ENCODE data around the gene CYB5R3. TPM values are rescaled to one million over a fixed set of nuclear protein-coding genes. Genes with fewer than 3 reads are reported as not detected.
A peak's percentile ranks its signal among the peaks of the same experiment; 100 is the strongest.
"Not testable (repeated sequence)": the region's sequence is repeated elsewhere in the genome, so short reads cannot be mapped to it uniquely, and the experiment has no call there.

The CYB5R3 gene
- total RNA-seq, 8 experiments from 2014 or later = 19.7 to 89.0 (median 54.0) TPM

DNA sequence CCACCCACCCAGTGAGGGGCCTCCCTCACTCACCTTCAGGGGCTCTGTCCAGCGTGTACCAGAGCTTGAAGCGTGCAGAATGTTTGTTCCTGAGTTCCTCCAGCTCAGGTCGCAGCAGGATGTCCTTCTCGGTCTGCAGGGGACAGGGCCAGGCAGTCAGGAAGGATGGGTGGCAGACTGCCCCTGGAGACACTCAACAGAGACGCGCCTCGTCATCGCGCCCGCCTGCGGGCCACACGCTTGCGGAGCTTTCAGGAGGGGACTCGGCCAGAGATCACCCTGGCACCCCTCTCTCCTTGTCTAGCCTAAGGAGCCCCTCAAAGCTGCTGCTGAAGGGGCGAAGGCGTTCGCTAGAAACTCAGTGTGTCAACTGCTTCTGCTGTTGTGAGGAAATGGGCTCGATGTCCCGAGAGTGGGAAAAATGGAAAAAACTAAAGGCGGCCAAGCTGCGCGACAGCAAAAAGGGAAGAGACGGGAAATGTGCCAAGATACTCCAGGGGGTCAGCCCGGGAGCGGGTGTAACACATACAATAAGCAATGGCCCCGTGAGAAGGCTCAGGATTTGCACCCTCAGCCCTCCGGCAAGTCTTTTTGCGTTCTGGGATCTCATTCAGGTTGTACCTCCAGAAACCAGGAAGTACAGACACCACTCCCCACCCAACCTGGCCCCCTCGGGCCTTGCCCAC is 25.3 kb downstream of the CYB5R3 start:
- in situ Hi-C loops (cut with MboI; ENCODE audit: low pct_unique_long_range_greater_than_20kb in 2 of 9, low sequenced_read_pairs in 9 of 9, unreplicated experiment in 9 of 9) = no loop called here
- Histone ChIP-seq H3K4me3 (no peak overlapping the region), H3K27ac (no peak overlapping the region), H3K4me1 (replicated peaks in 1 of 2) (no peaks in the 10 kb centered on the region)
- 81 to 98% (median 91%) methylated on average over 2 to 21 of the region's 29 CpGs; no CpG with 5 or more reads in 4 of the 10 experiments for WGBS, 10 experiments
- no peak for ATAC-seq (replicated peaks in 6 of 8)

DNA sequence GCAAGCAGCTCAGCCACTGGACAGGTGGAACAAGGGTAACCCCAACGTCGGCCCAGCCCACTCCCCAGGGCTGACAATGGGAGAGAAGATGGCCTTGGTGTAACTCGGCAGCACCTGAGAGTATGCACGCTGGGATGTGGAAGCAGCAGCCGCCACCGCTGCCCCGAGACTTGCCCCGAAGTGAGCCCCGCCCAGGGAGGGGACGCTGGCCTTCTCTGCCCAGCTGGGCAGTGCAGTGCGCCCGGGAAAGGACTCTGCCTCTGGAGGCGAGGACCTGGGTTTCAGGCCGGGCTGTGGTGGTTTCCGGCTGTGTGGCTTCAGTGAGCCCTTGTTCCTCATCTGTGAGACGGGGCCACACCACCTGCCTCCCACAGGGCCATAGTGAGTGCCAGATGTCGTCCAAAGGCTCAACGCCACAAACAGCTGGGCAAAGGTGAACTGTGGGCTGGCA is 25.9 kb downstream of the CYB5R3 start:
- WGBS, 10 experiments = 60 to 100% (median 87%) methylated on average over 1 to 3 of the region's 18 CpGs; no CpG with 5 or more reads in 5 of the 10 experiments
- no peak for ATAC-seq (replicated peaks in 6 of 8)
- in situ Hi-C loops (cut with MboI; ENCODE audit: low pct_unique_long_range_greater_than_20kb in 2 of 9, low sequenced_read_pairs in 9 of 9, unreplicated experiment in 9 of 9) = no loop called here
- H3K27ac ChIP-seq = no peak overlapping the region
- H3K4me3 ChIP-seq = no peak overlapping the region
- H3K4me1 ChIP-seq (replicated peaks in 1 of 2) = no peaks in the 10 kb centered on the region

DNA sequence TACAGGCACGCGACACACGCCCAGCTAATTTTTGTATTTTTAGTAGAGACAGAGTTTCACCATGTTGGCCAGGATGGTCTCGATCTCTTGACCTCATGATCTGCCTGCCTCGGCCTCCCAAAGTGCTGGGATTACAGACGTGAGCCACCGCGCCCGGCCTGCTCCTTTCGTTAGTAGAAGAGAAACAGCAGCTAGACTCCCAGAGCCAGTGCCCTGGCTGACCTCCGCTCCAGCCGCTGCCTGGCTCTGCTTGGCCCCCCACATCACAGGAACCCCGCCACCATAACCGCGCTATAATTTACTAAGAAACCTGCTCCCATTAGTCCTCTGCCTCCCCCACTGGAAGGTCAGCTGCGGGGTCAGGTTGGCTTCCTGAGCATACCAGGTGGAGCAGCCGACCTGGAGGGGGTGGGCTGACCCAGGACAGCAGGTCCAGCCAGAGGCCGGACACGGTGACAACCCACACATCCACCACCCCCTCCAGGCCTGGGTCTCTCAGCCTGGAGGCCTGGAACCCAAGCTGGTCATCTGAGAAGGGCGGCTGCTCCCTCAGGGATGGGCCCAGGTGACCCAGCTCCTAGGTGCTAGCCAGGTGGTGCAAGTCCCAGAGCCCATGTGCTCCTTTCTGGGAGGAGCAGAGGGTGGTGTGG is 27.0 kb downstream of the CYB5R3 start:
- Histone ChIP-seq H3K27ac (no peak overlapping the region), H3K4me3 (no peak overlapping the region), H3K4me1 (replicated peaks in 1 of 2) (no peaks in the 10 kb centered on the region)
- 93 to 100% (median 100%) methylated on average over 1 to 6 of the region's 20 CpGs; no CpG with 5 or more reads in 5 of the 10 experiments for WGBS, 10 experiments
- in situ Hi-C loops (cut with MboI; ENCODE audit: low pct_unique_long_range_greater_than_20kb in 2 of 9, low sequenced_read_pairs in 9 of 9, unreplicated experiment in 9 of 9) = no loop called here
- no peak for ATAC-seq (replicated peaks in 6 of 8)

DNA sequence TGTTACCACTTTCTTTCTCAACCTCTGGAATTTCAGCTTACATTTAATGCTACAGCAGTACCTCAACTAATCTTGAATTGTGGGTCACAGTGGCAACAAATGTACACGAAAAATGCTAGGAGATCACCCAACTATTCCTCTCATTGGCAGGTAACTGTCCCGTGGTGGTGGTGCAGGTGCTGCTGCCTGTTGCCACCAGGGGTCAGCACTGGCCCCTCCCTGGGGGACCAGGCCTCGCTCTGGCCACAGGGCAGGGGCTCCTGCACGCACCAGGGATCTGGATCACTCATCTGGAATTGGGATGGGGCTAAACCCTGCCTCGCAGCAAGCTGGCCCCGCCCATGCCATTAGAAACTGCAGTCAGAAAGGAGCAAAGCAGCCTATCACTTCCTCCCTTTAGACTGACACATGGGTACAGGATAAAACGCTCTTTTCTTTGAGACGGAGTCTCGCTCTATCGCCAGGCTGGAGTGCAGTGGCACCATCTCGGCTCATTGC is 27.6 kb downstream of the CYB5R3 start:
- WGBS, 10 experiments = 0 to 40% (median 11%) methylated on average over 1 to 3 of the region's 11 CpGs; no CpG with 5 or more reads in 5 of the 10 experiments
- in situ Hi-C loops (cut with MboI; ENCODE audit: low pct_unique_long_range_greater_than_20kb in 2 of 9, low sequenced_read_pairs in 9 of 9, unreplicated experiment in 9 of 9) = no loop called here
- H3K4me3 ChIP-seq = no peak overlapping the region
- no peak overlapping the region for H3K27ac ChIP-seq
- ATAC-seq (replicated peaks in 6 of 8) = peak; percentile 81 to 97 (median 84)
- H3K4me1 ChIP-seq (replicated peaks in 1 of 2) = no peaks in the 10 kb centered on the region

DNA sequence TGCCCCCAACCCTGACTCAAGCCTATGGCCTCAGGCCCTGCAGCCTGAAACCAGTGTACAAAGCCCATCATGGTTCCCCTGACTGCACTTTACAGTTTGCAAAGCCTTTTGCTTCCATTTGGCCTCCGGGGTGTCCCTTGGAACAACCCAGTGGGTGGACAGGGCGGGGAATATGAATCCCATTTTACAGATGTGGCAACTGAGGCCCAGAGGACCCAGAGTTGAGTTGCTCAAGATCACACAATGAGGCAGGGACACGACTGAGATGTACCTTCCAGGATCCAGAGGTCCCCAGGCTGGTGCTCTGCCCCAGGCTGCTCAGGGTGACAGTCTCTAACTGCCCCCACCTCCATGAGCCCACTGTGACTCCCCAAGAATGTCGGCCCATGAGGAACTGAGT is 29.1 kb downstream of the CYB5R3 start:
- H3K4me3 ChIP-seq = no peak overlapping the region
- no peak overlapping the region for H3K27ac ChIP-seq
- H3K4me1 ChIP-seq (replicated peaks in 1 of 2) = peaks cover 7% of the 10 kb centered on the region in 2 donors
- 100% methylated on average over 1 to 2 of the region's 4 CpGs; no CpG with 5 or more reads in 8 of the 10 experiments for WGBS, 10 experiments
- ATAC-seq (replicated peaks in 6 of 8) = no peak
- in situ Hi-C loops (cut with MboI; ENCODE audit: low pct_unique_long_range_greater_than_20kb in 2 of 9, low sequenced_read_pairs in 9 of 9, unreplicated experiment in 9 of 9) = no loop called here

DNA sequence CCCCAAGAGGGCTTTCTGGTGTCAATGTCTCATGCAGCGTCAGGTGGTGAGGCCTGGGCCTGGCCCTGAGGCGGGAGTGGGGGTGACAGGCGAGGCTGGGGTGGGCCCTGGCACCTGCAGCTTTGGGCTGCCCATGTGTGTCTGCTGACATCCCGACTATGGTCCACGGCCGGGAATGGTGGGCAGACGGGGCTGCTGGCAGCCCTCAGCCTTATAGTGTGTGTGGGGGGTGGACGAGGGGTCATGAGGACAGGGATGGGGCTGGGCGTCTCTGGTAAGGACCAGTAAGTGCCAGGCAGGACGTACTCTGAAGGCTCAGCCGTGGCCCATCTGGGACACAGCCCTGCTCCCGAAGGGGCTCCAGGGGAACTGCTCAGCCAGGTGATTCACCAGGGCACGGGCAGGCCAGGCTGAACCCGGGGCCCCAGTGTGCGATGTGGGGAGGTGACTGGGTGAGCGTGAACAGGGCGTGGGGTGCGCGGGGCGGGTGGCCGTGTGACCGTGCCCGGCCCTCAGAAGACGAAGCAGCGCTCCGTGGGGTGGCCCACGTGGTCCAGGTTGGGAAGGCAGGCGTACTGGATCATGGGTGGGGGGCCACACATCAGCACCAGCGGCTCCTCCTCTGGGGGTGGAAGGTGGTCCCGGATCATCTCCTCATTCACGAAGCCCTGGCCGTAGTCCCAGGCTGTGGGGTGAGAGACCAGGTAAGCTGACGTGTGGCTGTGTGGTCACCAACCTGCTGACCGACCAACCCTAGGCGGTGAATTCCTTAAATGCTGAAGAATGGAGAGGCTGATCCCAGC is 29.7 kb downstream of the CYB5R3 start:
- Histone ChIP-seq H3K4me1 (replicated peaks in 1 of 2) (peaks cover 7% of the 10 kb centered on the region in 2 donors), H3K4me3 (no peak overlapping the region), H3K27ac (no peak overlapping the region)
- WGBS, 10 experiments = 80 to 100% (median 100%) methylated on average over 1 of the region's 35 CpGs; no CpG with 5 or more reads in 7 of the 10 experiments
- in situ Hi-C loops (cut with MboI; ENCODE audit: low pct_unique_long_range_greater_than_20kb in 2 of 9, low sequenced_read_pairs in 9 of 9, unreplicated experiment in 9 of 9) = no loop called here
- no peak for ATAC-seq (replicated peaks in 6 of 8)

DNA sequence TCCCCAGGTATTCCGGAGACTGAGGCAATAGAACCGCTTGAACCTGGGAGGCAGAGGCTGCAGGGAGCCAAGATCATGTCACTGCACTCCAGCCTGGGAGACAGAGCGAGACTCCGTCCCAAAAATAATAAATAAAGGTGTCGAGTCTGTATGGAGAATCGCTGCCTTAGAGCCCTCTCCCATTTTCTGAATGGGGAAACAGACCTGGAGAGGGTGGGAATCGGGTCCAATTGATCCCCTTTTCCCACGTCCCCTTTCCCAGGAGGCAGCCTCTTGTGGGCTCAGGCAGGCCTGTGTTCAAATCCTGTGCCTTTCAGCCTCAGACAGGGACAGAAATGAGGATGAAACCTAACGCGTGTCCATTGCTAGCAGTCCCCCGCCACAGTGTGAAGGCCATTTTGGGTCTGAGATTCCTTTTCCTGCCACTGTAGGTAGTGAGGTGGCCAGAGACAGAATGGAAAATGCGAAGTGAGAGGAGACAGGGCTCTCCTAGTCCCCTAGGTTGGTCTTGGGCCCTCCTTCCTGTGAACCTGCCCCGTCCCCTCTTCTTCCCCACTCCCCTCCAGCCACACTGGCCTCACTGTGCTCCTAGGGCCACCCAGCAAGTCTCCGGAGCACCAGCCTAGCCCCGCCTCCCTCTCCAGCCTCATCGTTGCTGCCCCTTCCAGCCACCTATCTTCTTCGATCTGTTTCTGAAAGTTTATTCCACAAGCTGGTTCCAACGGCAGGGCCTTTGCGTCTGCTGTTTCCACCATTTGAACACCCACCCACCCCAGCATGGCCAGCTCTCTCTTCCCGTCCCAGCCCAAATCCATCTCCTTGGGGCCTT is 31.8 kb downstream of the CYB5R3 start:
- Histone ChIP-seq H3K4me3 (no peak overlapping the region), H3K27ac (no peak overlapping the region), H3K4me1 (replicated peaks in 1 of 2) (peaks cover 17 to 20% of the 10 kb centered on the region in 2 donors)
- ATAC-seq (replicated peaks in 6 of 8) = no peak
- in situ Hi-C loops (cut with MboI; ENCODE audit: low pct_unique_long_range_greater_than_20kb in 2 of 9, low sequenced_read_pairs in 9 of 9, unreplicated experiment in 9 of 9) = no loop called here
- 37 to 100% (median 87%) methylated on average over 1 to 8 of the region's 20 CpGs; no CpG with 5 or more reads in 2 of the 10 experiments for WGBS, 10 experiments

DNA sequence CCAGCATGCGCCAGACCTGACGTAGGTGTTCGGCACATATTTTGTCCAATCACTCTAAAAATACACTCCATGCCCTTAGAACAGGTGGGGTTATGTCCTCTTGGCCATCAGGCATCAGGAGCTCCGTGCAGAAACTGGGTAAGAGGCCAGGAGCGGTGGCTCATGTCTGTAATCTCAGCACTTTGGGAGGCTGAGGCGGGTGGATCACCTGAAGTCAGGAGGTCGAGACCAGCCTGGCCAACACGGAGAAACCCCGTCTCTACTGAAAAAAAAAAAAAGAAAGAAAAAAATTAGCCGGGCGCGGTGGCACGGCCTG is 33.4 kb downstream of the CYB5R3 start:
- H3K27ac ChIP-seq = peak overlapping the region; percentile 98 to 99
- in situ Hi-C loops (cut with MboI; ENCODE audit: low pct_unique_long_range_greater_than_20kb in 2 of 9, low sequenced_read_pairs in 9 of 9, unreplicated experiment in 9 of 9) = not testable (repeated sequence)
- peaks cover 19 to 22% of the 10 kb centered on the region in 2 donors for H3K4me1 ChIP-seq (replicated peaks in 1 of 2)
- ATAC-seq (replicated peaks in 6 of 8) = peak in 1 of 8 experiments; percentile 0
- peak overlapping the region in 4 of 5 donors; percentile 73 to 88 (median 80) for H3K4me3 ChIP-seq
- 0 to 100% (median 40%) methylated on average over 1 to 9 of the region's 13 CpGs; no CpG with 5 or more reads in 1 of the 10 experiments for WGBS, 10 experiments

DNA sequence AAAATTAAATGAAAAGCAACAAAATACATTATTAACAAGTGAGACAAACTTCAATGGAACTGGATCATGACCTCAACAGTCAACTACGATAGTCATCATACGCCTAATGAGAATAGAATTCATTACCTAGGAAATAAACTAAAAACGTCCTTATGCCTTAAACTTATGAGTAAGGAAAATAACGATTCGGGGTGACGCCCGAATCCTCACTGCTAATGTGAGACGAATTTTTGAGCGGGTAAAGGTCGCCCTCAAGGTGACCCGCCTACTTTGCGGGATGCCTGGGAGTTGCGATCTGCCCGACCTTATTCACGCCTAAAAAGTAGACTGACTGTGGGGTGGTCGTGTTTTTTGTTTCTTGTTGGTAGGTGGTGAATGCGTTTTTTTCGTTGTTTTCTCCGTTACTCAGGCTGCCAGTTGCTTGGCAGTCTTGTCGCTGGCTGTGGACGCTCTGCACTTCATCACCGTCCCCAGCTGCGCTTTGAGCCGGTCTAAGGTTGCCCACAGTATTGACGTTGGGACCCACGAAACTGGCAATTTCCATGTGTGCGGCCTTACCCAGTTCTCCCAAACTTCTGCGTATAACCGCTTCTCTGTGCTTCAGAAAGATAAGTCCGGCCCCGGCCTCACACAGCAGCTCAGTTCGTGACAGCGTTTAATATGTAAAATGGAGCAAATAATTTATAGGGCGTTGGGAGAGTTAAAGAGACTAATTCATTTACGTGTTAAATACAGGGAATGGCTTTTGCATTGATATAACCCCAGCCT is 33.9 kb downstream of the CYB5R3 start:
- peak overlapping the region; percentile 63 to 88 (median 79) for H3K4me3 ChIP-seq
- peak overlapping the region; percentile 98 to 99 for H3K27ac ChIP-seq
- in situ Hi-C loops (cut with MboI; ENCODE audit: low pct_unique_long_range_greater_than_20kb in 2 of 9, low sequenced_read_pairs in 9 of 9, unreplicated experiment in 9 of 9) = no loop called here
- peaks cover 19 to 22% of the 10 kb centered on the region in 2 donors for H3K4me1 ChIP-seq (replicated peaks in 1 of 2)
- 0 to 7% (median 1%) methylated on average over 1 to 19 of the region's 35 CpGs for WGBS, 10 experiments
- ATAC-seq (replicated peaks in 6 of 8) = peak; percentile 58 to 79 (median 72)

DNA sequence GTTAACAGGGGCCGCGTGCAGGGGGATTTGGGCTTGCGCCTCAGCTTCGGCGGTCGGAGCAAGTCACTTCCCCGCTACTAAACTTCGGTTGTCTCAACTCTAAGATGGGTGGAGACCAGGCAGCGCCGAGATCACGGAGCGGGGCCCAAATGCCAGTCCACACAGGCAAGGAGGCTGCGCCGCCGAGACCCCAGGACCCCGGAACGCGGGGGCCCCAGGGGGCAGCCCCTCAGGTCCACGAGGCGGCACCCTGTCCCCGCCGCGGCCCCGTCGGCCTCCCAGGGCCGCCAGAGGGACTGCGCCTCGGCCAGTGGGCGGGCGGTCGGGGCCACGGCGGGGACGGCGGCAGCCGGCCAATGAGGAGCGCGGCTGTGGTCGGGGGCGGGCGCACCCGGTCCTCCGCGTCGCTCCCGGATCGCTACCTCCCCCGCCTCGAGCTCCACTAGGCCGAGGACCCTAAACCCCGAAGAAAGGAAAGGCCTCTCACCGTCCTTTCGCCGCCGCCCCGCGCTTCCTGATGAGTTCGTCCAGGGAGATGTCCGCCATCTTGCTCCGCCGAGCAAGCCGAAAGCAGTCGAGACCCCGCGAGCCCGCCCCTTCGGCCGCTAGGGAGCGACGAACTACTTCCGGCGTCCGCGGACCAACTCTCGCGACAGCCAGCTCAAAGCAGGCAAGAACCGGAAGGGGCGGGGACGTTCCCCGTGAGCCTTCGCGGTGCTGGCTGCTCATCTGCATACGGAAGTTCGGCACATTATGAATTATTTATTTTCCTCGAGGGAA is 34.7 kb downstream of the CYB5R3 start, which contains the start of gene POLDIP3:
Gene POLDIP3 (minus strand): TSS at position 572 of the 780 bp plus-strand sequence. CDS start 26 bp downstream, at position 546.
- peaks cover 21 to 27% of the 10 kb centered on the region in 2 donors for H3K4me1 ChIP-seq (replicated peaks in 1 of 2)
- peak within 1 kb of the TSS; percentile 98 to 99 for H3K27ac ChIP-seq
- WGBS, 10 experiments = 0 to 5% (median 0%) methylated on average over 2 to 14 of the region's 85 CpGs; no CpG with 5 or more reads in 1 of the 10 experiments
- ATAC-seq (replicated peaks in 6 of 8) = peak; percentile 68 to 85 (median 79)
- peak within 1 kb of the TSS; percentile 63 to 88 (median 79) for H3K4me3 ChIP-seq
- in situ Hi-C loops (cut with MboI; ENCODE audit: low pct_unique_long_range_greater_than_20kb in 2 of 9, low sequenced_read_pairs in 9 of 9, unreplicated experiment in 9 of 9) = no loop called here

DNA sequence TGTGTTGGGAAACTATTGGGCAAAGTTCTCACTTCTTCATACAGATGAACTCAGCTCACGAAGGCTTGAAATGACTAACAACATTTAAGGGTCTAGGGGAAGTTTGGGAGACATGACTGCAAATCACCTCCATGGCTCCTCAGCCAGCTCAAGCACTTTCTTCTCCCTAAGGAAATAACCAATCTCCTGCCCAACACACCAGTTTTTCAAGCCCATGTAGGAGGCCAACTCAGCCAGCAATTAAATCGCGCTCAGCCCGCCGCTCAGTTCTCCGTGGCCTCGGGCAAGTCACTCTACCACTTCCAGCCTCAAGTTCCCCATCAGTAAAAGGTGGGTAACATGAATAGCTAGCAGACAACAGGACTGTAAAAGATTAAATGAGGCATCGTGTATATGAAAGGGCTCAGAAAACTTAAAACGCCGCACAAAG is 35.3 kb downstream of the CYB5R3 start:
- peak in 2 of 8 experiments; percentile 0 to 2 for ATAC-seq (replicated peaks in 6 of 8)
- Histone ChIP-seq H3K27ac (peak overlapping the region; percentile 98 to 99), H3K4me3 (peak overlapping the region; percentile 63 to 88 (median 79)), H3K4me1 (replicated peaks in 1 of 2) (peaks cover 27 to 33% of the 10 kb centered on the region in 2 donors)
- 0 to 7% (median 3%) methylated on average over 1 to 10 of the region's 10 CpGs; no CpG with 5 or more reads in 3 of the 10 experiments for WGBS, 10 experiments
- in situ Hi-C loops (cut with MboI; ENCODE audit: low pct_unique_long_range_greater_than_20kb in 2 of 9, low sequenced_read_pairs in 9 of 9, unreplicated experiment in 9 of 9) = no loop called here

Measured in motor neuron (in vitro differentiated cells).